ENCODE data around the gene ZZZ3. TPM values are rescaled to one million over a fixed set of nuclear protein-coding genes. Genes with fewer than 3 reads are reported as not detected.

Gene ZZZ3
- total RNA-seq, 1 experiment from 2014 or later, result 51.1 TPM

GRCh38 chr1:77636864-77637263 is 45.6 kb downstream of the ZZZ3 start:
- Histone ChIP-seq H3K9me3 (ENCODE audit: control insufficient read depth, low read depth, low read length) (no peaks in the 10 kb centered on the region), H4K20me1 (ENCODE audit: control insufficient read depth, insufficient read depth, insufficient read length) (no peaks in the 10 kb centered on the region), H4K91ac (ENCODE audit: insufficient read length, low read depth, low read length) (no peak overlapping the region), H3K4me2 (ENCODE audit: insufficient read depth, insufficient read length, low read length) (no peak overlapping the region), H3K56ac (ENCODE audit: insufficient read length, low read depth, low read length) (no peak overlapping the region), H3K23me2 (ENCODE audit: insufficient read length, low read depth, low read length, poor library complexity, severe bottlenecking) (no peaks in the 10 kb centered on the region), H2BK120ac (ENCODE audit: low read depth, low read length, poor library complexity, severe bottlenecking) (no peak overlapping the region), H3K23ac (ENCODE audit: insufficient read length, low read depth, low read length) (no peak overlapping the region), H2BK15ac (ENCODE audit: low read depth, low read length) (no peak overlapping the region), H4K5ac (ENCODE audit: insufficient read length, low read depth, low read length) (no peak overlapping the region), H3T11ph (ENCODE audit: low read length) (no peak overlapping the region), H3K18ac (ENCODE audit: insufficient read length, low read depth, low read length) (no peak overlapping the region), H3K79me1 (ENCODE audit: insufficient read depth, low read depth, low read length, poor library complexity, severe bottlenecking) (no peaks in the 10 kb centered on the region), H3K79me2 (ENCODE audit: insufficient read depth, low read length) (no peaks in the 10 kb centered on the region; the same call in 1 of the 2 replicates), H3K27me3 (ENCODE audit: insufficient read depth, low read length) (no peaks in the 10 kb centered on the region), H3K4ac (ENCODE audit: low read depth, low read length) (no peak overlapping the region), H2BK12ac (ENCODE audit: insufficient read length, low read depth, low read length) (no peak overlapping the region), H3K14ac (ENCODE audit: insufficient read depth, low read length) (no peak overlapping the region), H3K27ac (ENCODE audit: insufficient read length, low read depth, low read length) (no peak overlapping the region), H4K8ac (replicated peaks; ENCODE audit: insufficient read length, low read depth, low read length) (no peak overlapping the region), H3K4me1 (ENCODE audit: insufficient read depth, low read length) (peaks cover 3% of the 10 kb centered on the region; the same call in 1 of the 2 replicates), H2AFZ (ENCODE audit: low read length) (no peak overlapping the region), H2AK5ac (ENCODE audit: insufficient read length, low read length) (no peak overlapping the region), H2BK20ac (ENCODE audit: low read depth, low read length, poor library complexity, severe bottlenecking) (no peak overlapping the region), H2BK5ac (ENCODE audit: insufficient read length, low read length) (no peak overlapping the region), H3K9ac (ENCODE audit: extremely low read depth, insufficient read length, low read length) (no peak overlapping the region)
- H3K4me1 Mint-ChIP-seq, result peaks cover 13 to 14% of the 10 kb centered on the region in 2 experiments
- no peaks in the 10 kb centered on the region for H3K9me3 Mint-ChIP-seq
- H3K36me3 Mint-ChIP-seq (ENCODE audit: insufficient read depth in 1 of 3, low read depth in 3 of 3), result peaks cover 5 to 24% (median 18%) of the 10 kb centered on the region in 3 experiments; a peak in 5 of 7 replicates
- peak; percentile 34 for DNase-seq
- no CpG with 5 or more reads among the region's 4 CpGs for WGBS (ENCODE audit: extremely low coverage, insufficient read length, low lambda C conversion rate)
- no peak overlapping the region for H3K4me3 Mint-ChIP-seq
- TF ChIP-seq CTCF (conservative IDR thresholded peaks at IDR 0.05), result no peak
- no peaks in the 10 kb centered on the region for H3K27me3 Mint-ChIP-seq (ENCODE audit: low read depth)
- H3K27ac Mint-ChIP-seq, result no peak overlapping the region

Other genes with a start within 250 kb of the ZZZ3 start
- 51.5 and 52.0 TPM in 2 replicates for gene USP33, start 77.2 kb upstream of the ZZZ3 start, total RNA-seq (2021)
- 6.3 and 6.7 TPM in 2 replicates for gene MIGA1, start 97.0 kb upstream of the ZZZ3 start, total RNA-seq (2021)
- 3.2 and 3.3 TPM in 2 replicates for gene NEXN, start 206.0 kb upstream of the ZZZ3 start, total RNA-seq (2021)

Measured in H9 (cell line).